Muscle of leg (tissue), 11 donors: Measurements from ENCODE around the gene UBLCP1. TPM values are rescaled to one million over a fixed set of nuclear protein-coding genes. Genes with fewer than 3 reads are reported as not detected.
"Not testable (repeated sequence)": the region's sequence is repeated elsewhere in the genome, so short reads cannot be mapped to it uniquely, and the experiment has no call there.

ENCODE experiments used
- DNase-seq: peaks from one replicate; pipeline ENCODE4 v3.0.0; 2013
- H3K27ac ChIP-seq: one replicate; pipeline ENCODE4 v1.5.1; 2013; ENCODE audit warnings: mild to moderate bottlenecking, low read length, control low read depth
- H3K27me3 ChIP-seq: one replicate; pipeline ENCODE4 v1.6.1; 2013; ENCODE audit warnings: low read length; ENCODE audit not compliant: control insufficient read depth, insufficient read depth
- H3K36me3 ChIP-seq: one replicate; pipeline ENCODE4 v1.6.1; 2013; ENCODE audit warnings: low read length; ENCODE audit not compliant: control insufficient read depth, insufficient read depth
- H3K4me1 ChIP-seq: one replicate; pipeline ENCODE4 v1.6.1; 2013; ENCODE audit warnings: low read length; ENCODE audit not compliant: control insufficient read depth, insufficient read depth
- H3K4me3 ChIP-seq: one replicate; pipeline ENCODE4 v1.5.1; 2013; ENCODE audit warnings: low read length, control low read depth
- H3K9me3 ChIP-seq: replicated peaks from 2 replicates; pipeline ENCODE4 v1.6.1; 2013; ENCODE audit warnings: low read depth, low read length; ENCODE audit not compliant: control insufficient read depth
- WGBS: methylation state at CpG from one replicate; pipeline ENCODE4 v1.1.5; 2013; ENCODE audit warnings: missing lambda C conversion rate; ENCODE audit not compliant: insufficient coverage; 5-methylcytosine and 5-hydroxymethylcytosine counted together
- polyA plus RNA-seq, 8 donors: library from polyadenylated mRNA; unstranded; fragments of 120-200 nt; gene quantifications; one replicate each; pipeline versions ENCODE4 v1.2.1 to v1.2.3, GENCODE V29; 2013; ENCODE audit warnings: inconsistent platforms in 1 of 8, low replicate concordance in 1 of 8; ENCODE audit not compliant: insufficient read length in 8 of 8, insufficient read depth in 1 of 8
- total RNA-seq: library from RNA; stranded (reverse); fragments of 120-200 nt; gene quantifications from one replicate; pipeline ENCODE4 v1.2.4, GENCODE V29; 2013

UBLCP1 gene
- total and polyA plus RNA-seq, 9 donors, result 14.5 to 29.6 (median 22.5) TPM

GRCh38 chr5:159224471-159224870, 38.6 kb upstream of the UBLCP1 start:
- H3K36me3 ChIP-seq, result no peaks in the 10 kb centered on the region
- peaks cover 3% of the 10 kb centered on the region for H3K27me3 ChIP-seq
- H3K9me3 ChIP-seq, result no peaks in the 10 kb centered on the region
- no CpG with 5 or more reads among the region's 2 CpGs for WGBS
- no peaks in the 10 kb centered on the region for H3K4me1 ChIP-seq
- H3K4me3 ChIP-seq, result no peak overlapping the region
- H3K27ac ChIP-seq, result no peak overlapping the region
- no peak for DNase-seq

GRCh38 chr5:159226451-159226850, 36.6 kb upstream of the UBLCP1 start:
- no peaks in the 10 kb centered on the region for H3K9me3 ChIP-seq
- no peak overlapping the region for H3K27ac ChIP-seq

GRCh38 chr5:159227452-159227851, 35.6 kb upstream of the UBLCP1 start:
- Histone ChIP-seq H3K9me3 (no peaks in the 10 kb centered on the region), H3K27me3 (peaks cover 4% of the 10 kb centered on the region), H3K27ac (no peak overlapping the region), H3K4me3 (no peak overlapping the region), H3K4me1 (no peaks in the 10 kb centered on the region), H3K36me3 (no peaks in the 10 kb centered on the region)
- DNase-seq, result no peak
- WGBS, result no CpG with 5 or more reads among the region's 3 CpGs

More at GRCh38 chr5:159226451-159226850, 36.6 kb upstream of the UBLCP1 start:
- Histone ChIP-seq H3K4me3 (no peak overlapping the region), H3K27me3 (peaks cover 4% of the 10 kb centered on the region), H3K4me1 (no peaks in the 10 kb centered on the region), H3K36me3 (no peaks in the 10 kb centered on the region)
- DNase-seq, result no peak

- 83% methylated on average over 2 of the region's 5 CpGs for WGBS
- DNase-seq, H3K4me3 ChIP-seq, H3K9me3 ChIP-seq, H3K27ac ChIP-seq, H3K27me3 ChIP-seq, H3K4me1 ChIP-seq, H3K36me3 ChIP-seq: not testable (repeated sequence)
These were observed 35.0 kb upstream of the UBLCP1 start for GRCh38 chr5:159228097-159228496.

- no peak for DNase-seq
- Histone ChIP-seq H3K27me3 (peaks cover 4% of the 10 kb centered on the region), H3K4me3 (no peak overlapping the region), H3K4me1 (no peaks in the 10 kb centered on the region), H3K27ac (no peak overlapping the region), H3K9me3 (no peaks in the 10 kb centered on the region), H3K36me3 (no peaks in the 10 kb centered on the region)
- no CpG with 5 or more reads among the region's 3 CpGs for WGBS
These were observed 32.4 kb upstream of the UBLCP1 start for GRCh38 chr5:159230657-159231056.

- H3K27ac ChIP-seq, result no peak overlapping the region
- WGBS, result no CpG with 5 or more reads among the region's 2 CpGs
- no peak for DNase-seq
These were observed 31.9 kb upstream of the UBLCP1 start for GRCh38 chr5:159231167-159231566.

GRCh38 chr5:159235871-159236520, 27.1 kb upstream of the UBLCP1 start:
- not testable (repeated sequence) for DNase-seq

More at GRCh38 chr5:159231167-159231566, 31.9 kb upstream of the UBLCP1 start:
- Histone ChIP-seq H3K4me1 (no peaks in the 10 kb centered on the region), H3K36me3 (no peaks in the 10 kb centered on the region), H3K9me3 (no peaks in the 10 kb centered on the region), H3K4me3 (no peak overlapping the region), H3K27me3 (peaks cover 4% of the 10 kb centered on the region)

GRCh38 chr5:159240301-159240870, 22.7 kb upstream of the UBLCP1 start:
- 88% methylated on average over 1 of the region's 4 CpGs for WGBS
- H3K4me3 ChIP-seq, result no peak overlapping the region
- DNase-seq, result no peak
- H3K9me3 ChIP-seq, result no peaks in the 10 kb centered on the region
- H3K27ac ChIP-seq, result no peak overlapping the region
- no peaks in the 10 kb centered on the region for H3K4me1 ChIP-seq
- no peaks in the 10 kb centered on the region for H3K36me3 ChIP-seq
- peaks cover 2% of the 10 kb centered on the region for H3K27me3 ChIP-seq

More at GRCh38 chr5:159235871-159236520, 27.1 kb upstream of the UBLCP1 start:
- not testable (repeated sequence) for H3K4me1 ChIP-seq, H3K9me3 ChIP-seq, H3K27me3 ChIP-seq, H3K36me3 ChIP-seq, H3K4me3 ChIP-seq, H3K27ac ChIP-seq
- WGBS, result no CpG with 5 or more reads among the region's 2 CpGs

GRCh38 chr5:159241946-159242552, 21.0 kb upstream of the UBLCP1 start:
- Histone ChIP-seq H3K36me3 (no peaks in the 10 kb centered on the region), H3K4me3 (no peak overlapping the region), H3K9me3 (no peaks in the 10 kb centered on the region), H3K4me1 (no peaks in the 10 kb centered on the region), H3K27me3 (peaks cover 7% of the 10 kb centered on the region), H3K27ac (no peak overlapping the region)
- DNase-seq, result no peak
- no CpG with 5 or more reads among the region's 2 CpGs for WGBS

GRCh38 chr5:159242656-159243055, 20.4 kb upstream of the UBLCP1 start:
- no peaks in the 10 kb centered on the region for H3K36me3 ChIP-seq
- DNase-seq, result no peak
- WGBS, result 41% methylated on average over 3 of the region's 4 CpGs
- no peak overlapping the region for H3K27ac ChIP-seq
- H3K4me3 ChIP-seq, result no peak overlapping the region
- no peaks in the 10 kb centered on the region for H3K4me1 ChIP-seq
- no peaks in the 10 kb centered on the region for H3K9me3 ChIP-seq
- H3K27me3 ChIP-seq, result peaks cover 10% of the 10 kb centered on the region
